Measurements from ENCODE around the gene SLC1A2. TPM values are rescaled to one million over a fixed set of nuclear protein-coding genes. Genes with fewer than 3 reads are reported as not detected.

Gene SLC1A2
- total RNA-seq, 2 experiments from 2014 or later, result not detected

GRCh38 chr11:35348898-35349687, 70.3 kb downstream of the SLC1A2 start:
- Histone ChIP-seq H3K79me2 (ENCODE audit: insufficient read depth, low read depth, low read length) (no peaks in the 10 kb centered on the region), H3K9me2 (ENCODE audit: insufficient read depth, low read length) (no peaks in the 10 kb centered on the region), H3K9me3 (ENCODE audit: low read length) (no peaks in the 10 kb centered on the region), H2AFZ (ENCODE audit: low read length) (no peak overlapping the region), H3K4me2 (ENCODE audit: low read length) (no peak overlapping the region), H3K36me3 (ENCODE audit: insufficient read depth, low read length) (no peaks in the 10 kb centered on the region), H3K4me3 (ENCODE audit: low read depth, low read length, poor library complexity, severe bottlenecking) (no peak overlapping the region), H3K27ac (ENCODE audit: low read depth, low read length, poor library complexity, severe bottlenecking) (no peak overlapping the region), H3K4me1 (ENCODE audit: insufficient read depth, low read length, poor library complexity, severe bottlenecking) (no peaks in the 10 kb centered on the region), H4K20me1 (ENCODE audit: insufficient read depth, low read length) (no peaks in the 10 kb centered on the region)
- intact Hi-C loops (cut with micrococcal nuclease; ENCODE audit: unreplicated experiment), result no loop called here
- no TSS peak for BruUV-seq (replicated peaks)
- ChIA-PET CTCF (ENCODE audit: unreplicated experiment) (no interaction called here), POLR2A (interaction anchor here (0.6 kb wide), 3 partner anchors 25 to 46 kb away, joined by 3 to 5 read pairs (median 3); no protein-coding TSS in a partner anchor)
- TF ChIP-seq, protein P1, sequence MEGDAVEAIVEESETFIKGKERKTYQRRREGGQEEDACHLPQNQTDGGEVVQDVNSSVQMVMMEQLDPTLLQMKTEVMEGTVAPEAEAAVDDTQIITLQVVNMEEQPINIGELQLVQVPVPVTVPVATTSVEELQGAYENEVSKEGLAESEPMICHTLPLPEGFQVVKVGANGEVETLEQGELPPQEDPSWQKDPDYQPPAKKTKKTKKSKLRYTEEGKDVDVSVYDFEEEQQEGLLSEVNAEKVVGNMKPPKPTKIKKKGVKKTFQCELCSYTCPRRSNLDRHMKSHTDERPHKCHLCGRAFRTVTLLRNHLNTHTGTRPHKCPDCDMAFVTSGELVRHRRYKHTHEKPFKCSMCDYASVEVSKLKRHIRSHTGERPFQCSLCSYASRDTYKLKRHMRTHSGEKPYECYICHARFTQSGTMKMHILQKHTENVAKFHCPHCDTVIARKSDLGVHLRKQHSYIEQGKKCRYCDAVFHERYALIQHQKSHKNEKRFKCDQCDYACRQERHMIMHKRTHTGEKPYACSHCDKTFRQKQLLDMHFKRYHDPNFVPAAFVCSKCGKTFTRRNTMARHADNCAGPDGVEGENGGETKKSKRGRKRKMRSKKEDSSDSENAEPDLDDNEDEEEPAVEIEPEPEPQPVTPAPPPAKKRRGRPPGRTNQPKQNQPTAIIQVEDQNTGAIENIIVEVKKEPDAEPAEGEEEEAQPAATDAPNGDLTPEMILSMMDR (conservative IDR thresholded peaks at IDR 0.05; ENCODE audit: low read length), result no peak
- no peak for TF ChIP-seq EZH2phosphoT487 (IDR thresholded peaks at IDR 0.05; ENCODE audit: borderline replicate concordance, low read depth, low read length)
- DNase-seq (ENCODE audit: low spot score), result no peak

DNA sequence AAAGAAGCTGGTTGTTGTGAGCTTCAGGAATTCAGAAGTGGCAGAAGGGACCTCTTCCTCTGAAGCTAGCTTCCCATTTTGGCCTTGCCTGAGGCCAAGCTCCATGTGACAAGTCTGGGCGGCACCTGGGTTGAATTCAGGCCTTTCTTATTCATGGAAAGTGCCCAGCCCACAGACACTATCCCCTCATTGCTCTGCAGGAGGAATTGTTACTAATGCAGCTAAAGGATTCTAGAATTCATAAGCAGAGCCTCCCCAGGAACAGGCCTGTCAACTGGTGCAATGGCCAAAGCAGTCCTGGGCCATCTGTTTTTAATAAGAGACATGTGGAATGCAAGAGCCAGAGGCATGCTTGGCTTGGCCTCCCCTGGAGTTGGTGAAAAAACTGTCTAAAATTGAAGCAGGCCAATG, 71.4 kb downstream of the SLC1A2 start:
- Histone ChIP-seq H3K79me2 (ENCODE audit: insufficient read depth, low read depth, low read length) (no peaks in the 10 kb centered on the region), H4K20me1 (ENCODE audit: insufficient read depth, low read length) (no peaks in the 10 kb centered on the region), H3K4me2 (ENCODE audit: low read length) (no peak overlapping the region), H3K4me1 (ENCODE audit: insufficient read depth, low read length, poor library complexity, severe bottlenecking) (no peaks in the 10 kb centered on the region), H3K4me3 (ENCODE audit: low read depth, low read length, poor library complexity, severe bottlenecking) (no peak overlapping the region), H3K9me3 (ENCODE audit: low read length) (no peaks in the 10 kb centered on the region), H2AFZ (ENCODE audit: low read length) (no peak overlapping the region), H3K9me2 (ENCODE audit: insufficient read depth, low read length) (no peaks in the 10 kb centered on the region), H3K27ac (ENCODE audit: low read depth, low read length, poor library complexity, severe bottlenecking) (no peak overlapping the region), H3K36me3 (ENCODE audit: insufficient read depth, low read length) (no peaks in the 10 kb centered on the region)
- no peak for DNase-seq (ENCODE audit: low spot score)
- intact Hi-C loops (cut with micrococcal nuclease; ENCODE audit: unreplicated experiment), result no loop called here
- TF ChIP-seq, protein P1 (conservative IDR thresholded peaks at IDR 0.05; ENCODE audit: low read length), result no peak
- no peak for TF ChIP-seq EZH2phosphoT487 (IDR thresholded peaks at IDR 0.05; ENCODE audit: borderline replicate concordance, low read depth, low read length)
- POLR2A ChIA-PET, result no interaction called here
- CTCF ChIA-PET (ENCODE audit: unreplicated experiment), result no interaction called here
- no TSS peak for BruUV-seq (replicated peaks)

- Histone ChIP-seq H3K4me3 (ENCODE audit: low read depth, low read length, poor library complexity, severe bottlenecking) (no peak overlapping the region), H3K36me3 (ENCODE audit: insufficient read depth, low read length) (no peaks in the 10 kb centered on the region), H3K79me2 (ENCODE audit: insufficient read depth, low read depth, low read length) (no peaks in the 10 kb centered on the region), H3K9me3 (ENCODE audit: low read length) (no peaks in the 10 kb centered on the region), H4K20me1 (ENCODE audit: insufficient read depth, low read length) (no peaks in the 10 kb centered on the region), H3K9me2 (ENCODE audit: insufficient read depth, low read length) (no peaks in the 10 kb centered on the region), H3K27ac (ENCODE audit: low read depth, low read length, poor library complexity, severe bottlenecking) (no peak overlapping the region), H3K4me1 (ENCODE audit: insufficient read depth, low read length, poor library complexity, severe bottlenecking) (no peaks in the 10 kb centered on the region), H3K4me2 (ENCODE audit: low read length) (no peak overlapping the region), H2AFZ (ENCODE audit: low read length) (no peak overlapping the region)
- BruUV-seq (replicated peaks), result no TSS peak
- DNase-seq (ENCODE audit: low spot score), result no peak
- POLR2A ChIA-PET, result interaction anchor here (0.6 kb wide), 1 partner anchor 11 kb away, joined by 4 read pairs; no protein-coding TSS in a partner anchor
- intact Hi-C loops (cut with micrococcal nuclease; ENCODE audit: unreplicated experiment), result no loop called here
- TF ChIP-seq, protein P1 (conservative IDR thresholded peaks at IDR 0.05; ENCODE audit: low read length), result no peak
- TF ChIP-seq EZH2phosphoT487 (IDR thresholded peaks at IDR 0.05; ENCODE audit: borderline replicate concordance, low read depth, low read length), result no peak
- CTCF ChIA-PET (ENCODE audit: unreplicated experiment), result no interaction called here
Observed at GRCh38 chr11:35347173-35347878, 72.0 kb downstream of the SLC1A2 start.
